Measurements from ENCODE around the gene SSBP3.

The SSBP3 gene

DNA sequence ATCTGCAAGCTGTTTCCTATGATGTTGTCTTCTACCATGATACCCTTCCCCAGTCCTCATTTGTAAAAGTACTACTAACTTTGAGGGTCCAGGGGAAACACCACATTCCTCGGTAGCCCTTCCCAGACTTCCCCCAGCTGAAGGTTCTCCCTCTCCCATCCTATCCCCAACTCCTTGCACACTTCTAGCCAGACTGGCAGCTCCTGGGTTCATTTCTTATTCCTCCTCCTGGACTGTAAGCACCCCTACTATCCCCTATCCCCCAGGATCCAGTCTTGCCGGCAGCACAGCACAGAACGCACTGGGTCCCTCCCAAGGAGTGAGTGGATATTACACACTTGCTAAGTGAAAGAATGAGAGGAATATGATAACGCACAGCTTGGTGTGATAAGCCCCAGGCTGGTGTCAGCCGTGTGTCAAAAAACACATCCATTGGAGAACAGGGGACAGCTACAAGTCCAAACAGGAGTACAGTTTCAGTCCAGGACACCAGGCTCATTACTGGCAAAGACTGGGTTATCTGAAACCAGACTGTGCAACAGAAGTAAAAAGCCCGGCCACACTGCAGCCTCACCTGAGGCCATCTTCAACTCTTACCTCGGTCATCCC lies 100.2 kb downstream of the SSBP3 start:
- no peak for DNase-seq (ENCODE audit: low read depth)

DNA sequence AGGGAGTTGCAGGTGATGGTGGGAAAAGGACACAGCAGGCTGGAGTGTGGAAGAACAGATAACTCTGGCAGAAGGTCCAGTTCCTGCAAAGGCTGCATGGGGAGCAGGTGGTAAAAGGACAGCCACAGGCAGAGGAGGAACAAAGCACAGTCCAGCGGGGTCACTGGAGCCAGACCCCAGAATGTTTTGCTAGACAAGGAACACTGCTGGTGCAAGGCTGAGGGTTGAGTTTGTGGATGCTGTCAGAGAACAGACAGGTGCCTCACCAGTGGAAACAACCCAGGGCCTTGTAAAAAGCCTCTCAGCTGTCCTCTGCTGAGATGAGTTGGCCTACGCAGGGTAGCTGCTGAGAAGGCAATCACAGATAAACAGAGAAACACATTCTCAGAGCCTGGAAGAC lies 101.7 kb downstream of the SSBP3 start:
- DNase-seq (ENCODE audit: low read depth): no peak

- no peak for DNase-seq (ENCODE audit: low read depth)
Measured at GRCh38 chr1:54302951-54303843, 103.0 kb downstream of the SSBP3 start.

- DNase-seq (ENCODE audit: low read depth): no peak
Measured at GRCh38 chr1:54302549-54302948, 103.6 kb downstream of the SSBP3 start.

DNA sequence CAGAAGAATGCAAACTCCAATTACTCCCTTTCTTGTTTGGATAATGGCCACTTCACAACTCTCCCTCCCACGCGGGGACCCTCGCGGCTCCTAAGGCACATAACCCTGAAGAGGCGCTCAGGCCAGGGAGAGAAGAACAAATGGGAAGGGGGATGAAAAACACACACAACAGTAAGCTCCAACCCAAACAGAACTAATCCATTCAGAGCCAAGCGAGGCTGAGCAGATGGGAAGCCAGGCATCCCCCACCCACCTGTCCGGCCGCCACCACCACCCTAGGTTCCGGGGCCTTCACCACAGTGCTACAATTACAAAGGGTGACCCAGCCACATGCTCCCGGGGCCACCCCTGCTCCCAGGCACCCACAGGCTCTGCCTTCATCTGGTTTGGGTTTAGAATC lies 104.7 kb downstream of the SSBP3 start:
- DNase-seq (ENCODE audit: low read depth): no peak

DNA sequence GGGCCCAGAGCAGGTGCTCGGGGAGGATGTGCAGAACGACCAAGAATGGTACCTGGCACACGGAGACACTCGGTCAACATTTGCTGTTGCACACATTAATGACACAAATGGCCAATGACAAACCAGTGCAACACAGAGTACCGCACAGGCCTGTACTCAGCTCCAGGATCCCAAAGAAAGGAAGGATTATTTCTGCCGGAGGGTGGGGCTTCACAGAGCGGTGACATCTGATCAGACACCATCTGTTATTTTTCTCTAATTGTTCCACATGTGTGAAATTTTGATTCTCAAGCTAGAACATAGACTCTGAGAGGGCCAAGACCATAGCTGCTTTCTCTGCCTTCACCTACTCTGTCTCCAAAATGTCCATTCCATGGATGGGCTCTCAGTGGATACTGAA lies 105.8 kb downstream of the SSBP3 start:
- DNase-seq (ENCODE audit: low read depth): no peak

DNA sequence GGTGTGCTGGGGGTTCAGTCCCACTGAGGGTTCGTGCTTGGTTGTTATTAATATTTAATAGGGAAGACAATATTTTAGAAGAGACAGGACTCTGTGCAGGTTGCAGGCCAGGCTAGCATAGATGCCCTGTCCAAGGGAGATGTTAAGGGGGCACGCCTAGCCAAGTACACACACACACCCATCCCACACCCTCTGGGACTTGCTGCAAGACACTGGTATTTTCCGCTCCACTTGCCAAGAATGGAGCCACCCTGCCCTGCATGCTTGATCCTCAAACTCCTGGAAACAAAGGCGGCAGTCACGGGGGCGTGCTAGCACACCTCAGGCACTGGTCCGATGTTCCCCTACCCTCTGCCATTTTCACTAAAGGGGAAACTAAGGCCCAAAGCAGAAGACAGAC lies 107.2 kb downstream of the SSBP3 start:
- DNase-seq (ENCODE audit: low read depth): no peak

- no peak for DNase-seq (ENCODE audit: low read depth)
Measured at GRCh38 chr1:54298284-54299033, 107.7 kb downstream of the SSBP3 start.

- DNase-seq (ENCODE audit: low read depth): no peak
Measured at GRCh38 chr1:54297596-54298283, 108.5 kb downstream of the SSBP3 start.

DNA sequence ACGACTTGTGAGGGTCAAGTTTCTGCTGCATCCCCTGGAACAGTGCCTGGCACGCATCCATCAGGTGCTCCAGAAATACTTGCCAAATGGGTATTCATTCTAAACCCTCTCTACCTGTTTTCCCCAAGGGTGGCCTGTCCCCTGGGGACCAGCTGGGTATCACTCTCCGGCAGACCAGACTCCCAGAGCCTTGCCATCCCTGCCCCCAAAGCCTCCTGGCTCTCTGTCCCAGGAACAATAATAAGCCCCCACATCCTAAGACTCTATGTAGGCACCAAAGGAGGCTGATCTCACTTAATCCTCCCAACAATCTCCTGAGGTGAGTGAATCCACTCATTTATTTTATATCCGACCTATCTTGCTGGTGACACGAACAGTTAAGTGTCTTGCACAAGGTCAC lies 109.5 kb downstream of the SSBP3 start:
- DNase-seq (ENCODE audit: low read depth): no peak

- DNase-seq (ENCODE audit: low read depth): no peak
Measured at GRCh38 chr1:54294887-54295286, 111.3 kb downstream of the SSBP3 start.

- DNase-seq (ENCODE audit: low read depth): no peak
Measured at GRCh38 chr1:54292002-54292911, 113.9 kb downstream of the SSBP3 start.

GRCh38 chr1:54291276-54292001 lies 114.8 kb downstream of the SSBP3 start:
- DNase-seq (ENCODE audit: low read depth): no peak

GRCh38 chr1:54290506-54291184 lies 115.5 kb downstream of the SSBP3 start:
- no peak for DNase-seq (ENCODE audit: low read depth)

GRCh38 chr1:54289712-54290233 lies 116.4 kb downstream of the SSBP3 start:
- no peak for DNase-seq (ENCODE audit: low read depth)

GRCh38 chr1:54287801-54288211 lies 118.4 kb downstream of the SSBP3 start:
- DNase-seq (ENCODE audit: low read depth): no peak

GRCh38 chr1:54287176-54287650 lies 119.0 kb downstream of the SSBP3 start:
- no peak for DNase-seq (ENCODE audit: low read depth)

DNA sequence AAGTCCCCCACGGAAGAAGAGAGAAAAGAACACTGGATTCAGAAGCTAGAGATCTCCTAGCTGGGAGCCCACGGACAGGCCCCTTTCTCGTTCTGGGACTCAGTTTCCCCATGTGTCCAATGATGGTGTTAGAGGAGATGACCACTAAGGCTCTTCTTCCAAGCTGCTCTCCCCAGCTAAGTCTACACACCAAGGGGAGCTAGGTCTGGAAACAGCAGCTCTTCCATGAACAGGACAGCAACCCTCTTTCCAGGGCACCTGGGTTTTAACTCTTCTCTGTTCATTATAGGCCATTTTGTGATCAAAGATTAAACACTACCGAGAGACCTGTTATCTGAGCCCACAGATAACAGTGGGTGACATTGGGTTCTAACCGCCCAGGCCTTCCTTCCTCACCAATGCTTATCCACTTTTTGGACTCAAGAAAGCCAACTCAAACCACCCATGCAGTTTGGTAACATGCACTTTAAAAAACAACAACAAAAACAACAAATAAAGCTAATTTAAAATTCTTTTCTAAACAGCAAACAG lies 120.3 kb downstream of the SSBP3 start:
- no peak for DNase-seq (ENCODE audit: low read depth)
